Testis (tissue), 3 donors: ENCODE results near the gene MAST3. TPM values are rescaled to one million over a fixed set of nuclear protein-coding genes. Genes with fewer than 3 reads are reported as not detected.

Experiments
- DNase-seq: peaks from one replicate; pipeline ENCODE4 v3.0.0-alpha.2; 2019
- H3K27ac ChIP-seq, 2 donors: fragments of 200-600 bp; sonication (generic); one replicate each; pipeline ENCODE4 v1.5.1; 2019
- H3K27me3 ChIP-seq: fragments of 200-600 bp; sonication (generic); one replicate; pipeline ENCODE4 v1.5.1; 2019
- H3K36me3 ChIP-seq: fragments of 200-600 bp; sonication (generic); one replicate; pipeline ENCODE4 v1.5.1; 2017; ENCODE audit warnings: low read depth; ENCODE audit errors: missing control alignments
- H3K4me1 ChIP-seq: fragments of 200-600 bp; sonication (generic); one replicate; pipeline ENCODE4 v1.5.1; 2019
- H3K4me3 ChIP-seq, 2 donors: fragments of 200-600 bp; sonication (generic); one replicate each; pipeline ENCODE4 v1.5.1; 2017 to 2019
- H3K9me3 ChIP-seq: fragments of 200-600 bp; sonication (generic); one replicate; pipeline ENCODE4 v1.5.1; 2017
- POLR2A ChIP-seq: fragments of 450-650 bp; IDR thresholded peaks from one replicate; pipeline ENCODE4 v1.6.1; 2017; ENCODE audit warnings: antibody characterized with exemption, mild to moderate bottlenecking, moderate library complexity
- WGBS, 2 donors: methylation state at CpG; one replicate each; pipeline ENCODE4 v1.1.5; 2018; 5-methylcytosine and 5-hydroxymethylcytosine counted together
- intact Hi-C: fragments of 100-400 bp; cut with DNase I; formaldehyde crosslinking; loops from one replicate; pipeline ENCODE4 v1.15.1; 2023; ENCODE audit warnings: low total_unique reads
- polyA plus RNA-seq: library from polyadenylated mRNA; stranded (reverse); fragments of 350-450 nt; fragmentation: Illumina TruSeq; extraction: RNeasy Lipid Tissue Mini Kit (QIAGEN cat#74804); gene quantifications from one replicate; pipeline ENCODE4 v1.2.3, GENCODE V29; 2014; ENCODE audit warnings: low read depth, low replicate concordance; ENCODE audit not compliant: insufficient read depth
- total RNA-seq, 2 donors: library from RNA; depleted of rRNA; stranded (reverse); fragments of >200 nt; gene quantifications; one replicate each; pipeline ENCODE4 v1.2.3, GENCODE V29; 2016
- TF ChIP-seq, protein P1 (sequence below), 3 experiments: fragments of 450-650 bp in 2 of 3; fragments of 200-600 bp in 1 of 3; sonication (generic) in 1 of 3; IDR thresholded peaks; one replicate each; pipeline ENCODE4 v1.5.1; 2016 to 2019; ENCODE audit warnings: antibody characterized with exemption in 3 of 3, mild to moderate bottlenecking in 2 of 3, moderate library complexity in 1 of 3

MAST3 gene
- total and polyA plus RNA-seq, 3 donors from 2014 or later, result 5.0 to 11.2 (median 9.7) TPM

DNA sequence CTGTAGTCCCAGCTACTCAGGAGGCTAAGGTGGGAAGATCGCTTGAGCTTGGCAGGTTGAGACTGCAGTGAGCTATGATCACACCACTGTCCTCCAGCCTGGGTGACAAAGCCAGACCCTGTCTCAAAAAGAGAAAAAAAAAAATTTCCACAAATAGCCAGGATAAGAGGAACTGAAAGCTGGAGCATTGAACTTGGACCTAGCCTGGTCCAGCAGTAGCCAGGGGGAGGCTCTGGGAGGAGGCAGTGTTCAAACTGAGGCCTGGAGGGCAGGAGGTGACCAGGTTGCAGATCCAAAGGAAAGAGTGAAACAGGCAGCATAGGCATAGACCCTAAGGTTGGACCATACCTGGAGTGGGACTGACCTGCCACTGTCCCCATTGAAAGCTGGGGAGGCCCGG lies 28.5 kb downstream of the MAST3 start:
- no peaks in the 10 kb centered on the region for H3K4me1 ChIP-seq
- intact Hi-C loops, result no loop called here
- H3K27me3 ChIP-seq, result no peaks in the 10 kb centered on the region
- no peak overlapping the region for H3K27ac ChIP-seq
- H3K4me3 ChIP-seq, result no peak overlapping the region
- no peaks in the 10 kb centered on the region for H3K36me3 ChIP-seq
- TF ChIP-seq, protein P1, sequence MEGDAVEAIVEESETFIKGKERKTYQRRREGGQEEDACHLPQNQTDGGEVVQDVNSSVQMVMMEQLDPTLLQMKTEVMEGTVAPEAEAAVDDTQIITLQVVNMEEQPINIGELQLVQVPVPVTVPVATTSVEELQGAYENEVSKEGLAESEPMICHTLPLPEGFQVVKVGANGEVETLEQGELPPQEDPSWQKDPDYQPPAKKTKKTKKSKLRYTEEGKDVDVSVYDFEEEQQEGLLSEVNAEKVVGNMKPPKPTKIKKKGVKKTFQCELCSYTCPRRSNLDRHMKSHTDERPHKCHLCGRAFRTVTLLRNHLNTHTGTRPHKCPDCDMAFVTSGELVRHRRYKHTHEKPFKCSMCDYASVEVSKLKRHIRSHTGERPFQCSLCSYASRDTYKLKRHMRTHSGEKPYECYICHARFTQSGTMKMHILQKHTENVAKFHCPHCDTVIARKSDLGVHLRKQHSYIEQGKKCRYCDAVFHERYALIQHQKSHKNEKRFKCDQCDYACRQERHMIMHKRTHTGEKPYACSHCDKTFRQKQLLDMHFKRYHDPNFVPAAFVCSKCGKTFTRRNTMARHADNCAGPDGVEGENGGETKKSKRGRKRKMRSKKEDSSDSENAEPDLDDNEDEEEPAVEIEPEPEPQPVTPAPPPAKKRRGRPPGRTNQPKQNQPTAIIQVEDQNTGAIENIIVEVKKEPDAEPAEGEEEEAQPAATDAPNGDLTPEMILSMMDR (IDR thresholded peaks at IDR 0.05), result no peak
- TF ChIP-seq POLR2A, result no peak
- H3K9me3 ChIP-seq, result no peaks in the 10 kb centered on the region
- DNase-seq, result no peak
- 85 to 97% methylated on average over 2 of the region's 2 CpGs for WGBS, 2 donors

DNA sequence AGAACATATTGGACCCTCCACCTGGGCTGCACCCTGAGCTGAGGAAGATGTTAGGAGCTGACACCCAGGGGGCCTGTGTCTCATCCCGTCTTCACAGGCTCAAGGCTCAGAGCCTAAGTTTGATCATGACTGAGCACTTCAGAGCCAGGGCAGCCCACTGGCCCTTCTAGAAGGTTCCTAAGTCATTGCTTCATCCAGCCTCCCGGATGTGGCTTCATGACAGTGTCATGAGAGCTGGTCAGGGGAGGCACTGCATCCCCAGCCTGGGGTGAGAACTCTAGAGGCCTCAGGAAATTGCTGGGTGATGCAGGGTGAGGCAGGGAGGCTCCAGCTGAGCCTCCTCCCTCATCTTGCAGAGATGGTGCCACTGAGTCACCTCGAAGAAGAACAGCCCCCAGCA lies 30.5 kb downstream of the MAST3 start:
- Histone ChIP-seq H3K27me3 (no peaks in the 10 kb centered on the region), H3K36me3 (no peaks in the 10 kb centered on the region), H3K9me3 (no peaks in the 10 kb centered on the region), H3K4me1 (no peaks in the 10 kb centered on the region), H3K27ac (peak overlapping the region in 1 of 2 donors; percentile 19), H3K4me3 (no peak overlapping the region)
- TF ChIP-seq POLR2A, result no peak
- no peak for DNase-seq
- intact Hi-C loops, result no loop called here
- 73 to 91% methylated on average over 3 of the region's 3 CpGs for WGBS, 2 donors

DNA sequence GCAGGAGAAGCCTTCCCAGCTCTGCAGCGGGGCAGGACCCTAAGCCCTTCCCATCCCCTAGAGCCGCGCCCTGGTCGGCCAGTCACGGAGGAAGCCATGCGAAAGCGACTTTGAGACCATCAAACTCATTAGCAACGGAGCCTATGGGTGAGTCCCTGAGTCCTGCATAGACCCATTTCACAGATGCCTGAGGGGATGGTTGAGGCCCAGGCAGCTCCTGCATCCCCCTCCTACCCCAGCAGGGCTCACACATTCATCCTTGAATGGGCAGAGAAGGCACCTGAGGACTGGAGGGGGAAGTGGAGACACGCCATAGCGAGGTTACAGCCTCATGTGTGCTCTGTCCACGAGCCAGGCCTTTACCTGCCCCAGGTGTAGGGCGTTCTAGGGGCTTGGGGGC lies 31.2 kb downstream of the MAST3 start:
- no peaks in the 10 kb centered on the region for H3K36me3 ChIP-seq
- no peak for TF ChIP-seq POLR2A
- TF ChIP-seq, protein P1 (IDR thresholded peaks at IDR 0.05), result no peak
- WGBS, 2 donors, result 94 to 96% methylated on average over 3 to 12 of the region's 12 CpGs

DNA sequence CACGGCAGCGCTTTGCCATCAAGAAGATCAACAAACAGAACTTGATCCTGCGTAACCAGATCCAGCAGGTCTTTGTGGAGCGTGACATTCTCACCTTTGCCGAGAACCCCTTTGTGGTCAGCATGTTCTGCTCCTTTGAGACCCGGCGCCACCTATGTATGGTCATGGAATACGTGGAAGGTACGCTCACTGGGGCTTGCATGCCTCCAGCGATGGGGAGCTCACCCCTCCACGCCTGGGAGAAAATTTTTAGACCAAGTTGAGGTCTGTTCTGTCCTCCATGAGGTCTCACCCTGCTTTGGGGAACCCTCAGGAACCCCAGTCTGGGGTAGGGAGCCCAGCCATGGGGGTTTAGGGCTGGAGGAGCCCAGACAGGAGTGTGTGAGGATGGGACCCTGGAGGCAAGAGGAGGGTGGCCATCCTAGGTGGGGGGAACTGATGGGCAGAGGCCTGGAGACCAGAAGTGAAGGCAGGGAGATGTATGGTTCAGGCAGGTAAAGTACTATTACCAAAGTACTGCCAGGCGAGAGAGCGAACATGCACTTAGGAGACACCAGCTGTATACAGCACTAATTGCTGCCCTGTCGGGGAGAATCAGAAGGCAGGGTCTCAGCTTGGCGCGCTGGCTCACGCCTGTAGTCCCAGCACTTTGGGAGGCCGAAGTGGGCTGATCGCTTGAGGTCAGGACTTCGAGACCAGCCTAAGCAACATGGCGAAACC lies 33.1 kb downstream of the MAST3 start:
- no peak for TF ChIP-seq POLR2A
- TF ChIP-seq, protein P1 (IDR thresholded peaks at IDR 0.05), result no peak
- no peaks in the 10 kb centered on the region for H3K27me3 ChIP-seq
- no peaks in the 10 kb centered on the region for H3K36me3 ChIP-seq
- no peaks in the 10 kb centered on the region for H3K4me1 ChIP-seq
- no peak for DNase-seq
- no peak overlapping the region for H3K27ac ChIP-seq
- H3K9me3 ChIP-seq, result no peaks in the 10 kb centered on the region
- intact Hi-C loops, result no loop called here
- no peak overlapping the region for H3K4me3 ChIP-seq
- 96 to 97% methylated on average over 13 to 21 of the region's 21 CpGs for WGBS, 2 donors

More for the DNA sequence above, 31.2 kb downstream of the MAST3 start:
- H3K4me1 ChIP-seq, result no peaks in the 10 kb centered on the region
- no peak overlapping the region for H3K4me3 ChIP-seq
- intact Hi-C loops, result no loop called here
- H3K9me3 ChIP-seq, result no peaks in the 10 kb centered on the region
- H3K27me3 ChIP-seq, result no peaks in the 10 kb centered on the region
- H3K27ac ChIP-seq, result no peak overlapping the region
- DNase-seq, result no peak

DNA sequence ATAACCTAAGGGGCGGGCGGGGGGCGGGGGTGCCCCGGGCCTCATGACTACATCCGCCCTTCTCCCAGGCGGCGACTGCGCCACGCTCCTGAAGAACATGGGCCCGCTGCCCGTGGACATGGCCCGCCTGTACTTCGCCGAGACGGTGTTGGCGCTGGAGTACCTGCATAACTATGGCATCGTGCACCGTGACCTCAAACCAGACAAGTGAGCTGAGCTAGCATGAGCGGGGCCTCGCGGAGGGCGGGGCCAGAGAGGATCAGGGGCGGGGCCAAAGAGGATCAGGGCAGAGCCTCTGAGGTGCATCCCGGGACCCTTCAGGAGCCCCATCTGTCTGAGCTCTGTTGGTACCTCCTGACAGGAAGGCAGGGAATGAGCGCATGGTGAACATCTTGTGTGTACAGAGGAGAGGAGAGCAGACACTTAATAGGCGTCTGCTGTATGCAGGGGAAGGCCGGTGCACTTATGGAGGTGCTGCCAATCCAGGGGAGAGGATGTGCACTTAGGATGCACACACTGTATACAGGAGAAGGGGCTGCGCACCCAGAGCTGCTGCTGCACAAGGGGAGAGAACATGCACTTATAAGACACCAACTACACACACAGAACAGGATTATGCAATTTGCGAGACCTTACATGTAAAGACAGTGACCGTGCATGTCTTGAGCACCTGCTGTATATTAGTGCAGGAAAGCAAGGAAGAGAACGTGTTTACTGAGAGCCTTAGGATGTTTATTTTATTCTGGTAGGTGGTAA lies 34.4 kb downstream of the MAST3 start:
- no peak overlapping the region for H3K27ac ChIP-seq
- DNase-seq, result peak; percentile 47
- no peaks in the 10 kb centered on the region for H3K36me3 ChIP-seq
- TF ChIP-seq, protein P1 (IDR thresholded peaks at IDR 0.05), result no peak
- no peak for TF ChIP-seq POLR2A
- H3K4me3 ChIP-seq, result peak overlapping the region in 1 of 2 donors; percentile 13
- intact Hi-C loops, result no loop called here
- WGBS, 2 donors, result 56 to 70% methylated on average over 23 to 31 of the region's 31 CpGs
- no peaks in the 10 kb centered on the region for H3K27me3 ChIP-seq
- no peaks in the 10 kb centered on the region for H3K4me1 ChIP-seq
- no peaks in the 10 kb centered on the region for H3K9me3 ChIP-seq
